H1 (cell line): ENCODE data around the gene CEP72. TPM values are rescaled to one million over a fixed set of nuclear protein-coding genes. Genes with fewer than 3 reads are reported as not detected.

Experiments
- CTCF ChIA-PET: fragments of 300-600 bp; sonication (Branson Sonifier 250); formaldehyde crosslinking; loops from one replicate; lab custom pipeline; 2021; ENCODE audit not compliant: partially characterized antibody; lab: Charles Lee
- POLR2A ChIA-PET: fragments of 300-600 bp; sonication (Branson Sonifier 250); formaldehyde crosslinking; loops from one replicate; lab custom pipeline; 2021; ENCODE audit warnings: inconsistent platforms; ENCODE audit not compliant: partially characterized antibody; lab: Charles Lee
- DNase-seq, 2 experiments: peaks; one replicate each; pipeline versions ENCODE4 v3.0.0 to v3.0.0-alpha.2; 2010 to 2022; ENCODE audit warnings: low spot score in 2 of 2, low read depth in 1 of 2, mixed read lengths in 1 of 2
- FAIRE-seq: peaks from 2 replicates; lab custom pipeline; 2011; peaks lifted over from hg19 to GRCh38; lab: Jason Lieb, UNC
- H2AFZ ChIP-seq: 2 replicates; pipeline ENCODE4 v1.8.1; 2012; ENCODE audit warnings: low read length, inconsistent platforms
- H2AK5ac ChIP-seq: 2 replicates; pipeline ENCODE4 v1.6.1; 2013; ENCODE audit warnings: low read depth, low read length
- H2BK120ac ChIP-seq: replicated peaks from 2 replicates; pipeline ENCODE3; 2013; ENCODE audit warnings: low read depth, low read length, inconsistent platforms
- H2BK12ac ChIP-seq: 2 replicates; pipeline ENCODE4 v1.6.1; 2013; ENCODE audit warnings: low read depth, low read length
- H2BK15ac ChIP-seq: 2 replicates; pipeline ENCODE4 v1.6.1; 2013; ENCODE audit warnings: low read length
- H2BK20ac ChIP-seq: 2 replicates; pipeline ENCODE4 v1.6.1; 2013; ENCODE audit warnings: low read length
- H2BK5ac ChIP-seq: 2 replicates; pipeline ENCODE4 v1.6.1; 2013; ENCODE audit warnings: low read depth, low read length
- H3K14ac ChIP-seq: 2 replicates; pipeline ENCODE4 v1.6.1; 2013; ENCODE audit warnings: inconsistent platforms; ENCODE audit not compliant: insufficient read length
- H3K18ac ChIP-seq: 2 replicates; pipeline ENCODE4 v1.6.1; 2013; ENCODE audit warnings: low read length; ENCODE audit errors: extremely low read depth
- H3K23ac ChIP-seq: 2 replicates; pipeline ENCODE4 v1.6.1; 2013; ENCODE audit warnings: inconsistent platforms; ENCODE audit not compliant: insufficient read length
- H3K23me2 ChIP-seq: 2 replicates; pipeline ENCODE4 v1.6.1; 2013; ENCODE audit warnings: low read depth, low read length
- H3K27ac ChIP-seq: 2 replicates; pipeline ENCODE4 v1.6.1; 2011; ENCODE audit warnings: low read depth, low read length, inconsistent platforms
- H3K27me3 ChIP-seq, 4 experiments: replicated peaks in 1 of 4; 1 replicate in 1 of 4; 2 replicates in 3 of 4; pipeline versions ENCODE4 v1.6.1 to v1.8.1; 2011 to 2013; ENCODE audit warnings: low read length in 3 of 4, mild to moderate bottlenecking in 3 of 4, inconsistent platforms in 2 of 4, mixed read lengths in 2 of 4, moderate library complexity in 1 of 4; ENCODE audit not compliant: control insufficient read depth in 3 of 4, insufficient read depth in 3 of 4; ENCODE audit errors: extremely low read depth in 1 of 4
- H3K36me3 ChIP-seq, 4 experiments: 2 replicates each; pipeline versions ENCODE4 v1.6.1 to v1.8.1; 2011 to 2013; ENCODE audit warnings: mild to moderate bottlenecking in 4 of 4, low read length in 3 of 4, moderate library complexity in 2 of 4, control low read depth in 1 of 4, inconsistent platforms in 1 of 4; ENCODE audit not compliant: insufficient read depth in 4 of 4, control insufficient read depth in 2 of 4
- H3K4ac ChIP-seq: replicated peaks from 2 replicates; pipeline ENCODE3; 2013; ENCODE audit warnings: low read length, low read depth, mixed read lengths, inconsistent platforms; ENCODE audit not compliant: insufficient read length
- H3K4me1 ChIP-seq, 4 experiments: replicated peaks in 1 of 4; 1 replicate in 1 of 4; 2 replicates in 3 of 4; pipeline versions ENCODE4 v1.6.1 to v1.8.1; 2011 to 2013; ENCODE audit warnings: low read length in 3 of 4, inconsistent platforms in 2 of 4, mixed read lengths in 1 of 4; ENCODE audit not compliant: insufficient read depth in 4 of 4, control insufficient read depth in 3 of 4
- H3K4me2 ChIP-seq, 2 experiments: 2 replicates each; pipeline versions ENCODE4 v1.6.1 to v1.8.1; 2011 to 2013; ENCODE audit warnings: low read depth in 2 of 2, low read length in 2 of 2, control low read depth in 1 of 2, inconsistent platforms in 1 of 2, mild to moderate bottlenecking in 1 of 2; ENCODE audit not compliant: insufficient read depth in 1 of 2
- H3K4me3 ChIP-seq, 4 experiments: fragments of 200-600, 300-600 bp in 1 of 4; sonication (generic), shearing (Covaris generic), sonication (Bioruptor Twin) in 1 of 4; 2 replicates each; pipeline versions ENCODE4 v1.5.1 to v1.8.1; 2011 to 2016; ENCODE audit warnings: low read length in 4 of 4, low read depth in 3 of 4, control low read depth in 2 of 4, inconsistent platforms in 2 of 4, mild to moderate bottlenecking in 2 of 4, mixed read lengths in 1 of 4, moderate library complexity in 1 of 4; ENCODE audit not compliant: insufficient read depth in 2 of 4; ENCODE audit errors: extremely low read depth in 1 of 4
- H3K56ac ChIP-seq: replicated peaks from 2 replicates; pipeline ENCODE3; 2013; ENCODE audit warnings: low read depth, mild to moderate bottlenecking, mixed read lengths, low read length, inconsistent platforms; ENCODE audit not compliant: insufficient read length
- H3K79me1 ChIP-seq: 2 replicates; pipeline ENCODE4 v1.6.1; 2013; ENCODE audit warnings: low read depth, low read length, control low read depth
- H3K79me2 ChIP-seq, 2 experiments: 2 replicates each; pipeline versions ENCODE4 v1.6.1 to v1.8.1; 2012 to 2013; ENCODE audit warnings: low read length in 2 of 2, mild to moderate bottlenecking in 2 of 2, inconsistent platforms in 1 of 2; ENCODE audit not compliant: insufficient read depth in 2 of 2, control insufficient read depth in 1 of 2
- H3K9ac ChIP-seq, 4 experiments: replicated peaks in 1 of 4; 1 replicate in 1 of 4; 2 replicates in 3 of 4; pipeline versions ENCODE4 v1.6.1 to v1.8.1; 2011 to 2013; ENCODE audit warnings: low read depth in 3 of 4, low read length in 3 of 4, control low read depth in 2 of 4, mild to moderate bottlenecking in 2 of 4, moderate library complexity in 2 of 4, inconsistent platforms in 1 of 4; ENCODE audit errors: extremely low read depth in 1 of 4
- H3K9me3 ChIP-seq, 2 experiments: 2 replicates each; pipeline versions ENCODE4 v1.6.1 to v1.8.1; 2012 to 2013; ENCODE audit warnings: mild to moderate bottlenecking in 2 of 2, moderate library complexity in 2 of 2, control low read depth in 1 of 2, inconsistent platforms in 1 of 2, low read depth in 1 of 2, low read length in 1 of 2, mixed read lengths in 1 of 2; ENCODE audit not compliant: insufficient read depth in 2 of 2
- H4K20me1 ChIP-seq, 2 experiments: replicated peaks in 1 of 2; 2 replicates each; pipeline versions ENCODE3 to v1.8.1; 2011 to 2013; ENCODE audit warnings: inconsistent platforms in 2 of 2, low read length in 2 of 2, mild to moderate bottlenecking in 1 of 2; ENCODE audit not compliant: insufficient read depth in 2 of 2, control insufficient read depth in 1 of 2
- H4K5ac ChIP-seq: 2 replicates; pipeline ENCODE4 v1.6.1; 2013; ENCODE audit warnings: low read length, low read depth, mixed read lengths, inconsistent platforms; ENCODE audit not compliant: insufficient read length
- H4K8ac ChIP-seq: 2 replicates; pipeline ENCODE4 v1.8.0; 2013; ENCODE audit warnings: mild to moderate bottlenecking, moderate library complexity, low read length, inconsistent platforms; ENCODE audit not compliant: insufficient read depth; ENCODE audit errors: extremely low read depth
- H4K91ac ChIP-seq: replicated peaks from 2 replicates; pipeline ENCODE3; 2013; ENCODE audit warnings: low read length, mixed read lengths, inconsistent platforms; ENCODE audit not compliant: insufficient read length
- SP2 ChIP-seq: IDR thresholded peaks from 2 replicates; pipeline ENCODE4 v1.6.1; 2012; ENCODE audit warnings: mild to moderate bottlenecking, low read length, inconsistent platforms
- WGBS, 2 experiments: shearing (Covaris generic) in 1 of 2; methylation state at CpG; one replicate each; pipeline versions ENCODE4 v1.1.6 to v1.1.7; 2013 to 2015; ENCODE audit warnings: low lambda C conversion rate in 2 of 2, mixed read lengths in 2 of 2, inconsistent platforms in 1 of 2, low coverage in 1 of 2, missing lambda C conversion rate in 1 of 2; ENCODE audit not compliant: insufficient replicate concordance in 2 of 2, insufficient coverage in 1 of 2, insufficient read length in 1 of 2; ENCODE audit errors: extremely low coverage in 1 of 2, missing lambda C conversion rate in 1 of 2; 5-methylcytosine and 5-hydroxymethylcytosine counted together
- polyA plus RNA-seq, 7 experiments: library from polyadenylated mRNA; depleted of rRNA in 3 of 7; stranded (reverse) in 5 of 7; unstranded in 2 of 7; fragments of >200 nt in 5 of 7; fragments of 200-250 nt in 2 of 7; gene quantifications; 1 replicate in 5 of 7; 2 replicates in 1 of 7; 4 replicates in 1 of 7; pipeline versions ENCODE4 v1.2.1 to v1.2.3, GENCODE V29; 2011 to 2013; ENCODE audit warnings: missing spikeins in 2 of 7, mixed read lengths in 2 of 7
- total RNA-seq: library from RNA; stranded (reverse); fragmentation: NEBNext Ultra II Directional; extraction: Animal tissue kit (Norgen Biotek cat#: 25700); gene quantifications from 2 replicates; pipeline ENCODE4 v1.2.1, GENCODE V29; 2021

CEP72 gene
- total and polyA plus RNA-seq, 2 of the 8 experiments (the other 6 are each of a cell fraction or from before 2014, with no cell fraction given) = 13.1 to 19.6 TPM

DNA sequence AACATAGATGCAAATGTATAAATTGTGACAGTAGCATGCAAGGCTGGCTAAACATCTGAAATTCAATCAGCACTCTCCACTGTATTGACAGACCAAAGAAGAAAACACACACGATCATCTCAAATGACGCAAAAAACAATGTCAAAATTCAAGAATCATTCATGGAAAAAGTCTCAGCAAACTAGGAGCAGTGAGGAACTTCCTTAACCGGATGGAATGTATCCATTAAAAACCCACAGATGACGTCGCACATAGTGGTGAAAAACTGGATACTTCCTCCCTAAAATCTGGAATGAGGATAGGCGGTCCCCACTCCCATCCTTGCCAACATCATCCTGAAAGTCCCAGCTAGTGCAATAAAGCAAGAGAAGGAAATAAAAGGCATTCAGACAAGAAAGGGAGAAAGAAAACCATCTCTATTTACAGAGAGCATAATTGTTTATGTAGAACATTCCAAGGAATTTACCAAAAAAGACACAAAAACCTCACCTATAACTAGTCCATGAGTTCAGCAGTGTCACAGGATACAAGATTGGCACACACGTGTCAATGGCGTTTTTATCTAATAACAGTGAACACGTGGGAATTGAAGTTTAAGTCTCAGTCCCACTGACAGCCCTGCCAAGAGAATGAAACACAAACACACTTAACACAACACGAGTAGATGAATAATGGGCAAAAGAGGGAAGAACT, 14.1 kb upstream of the CEP72 start:
- Histone ChIP-seq H3K4ac (no peak overlapping the region), H2BK20ac (no peak overlapping the region), H2BK15ac (no peak overlapping the region), H3K18ac (no peak overlapping the region), H3K4me2 (no peak overlapping the region), H3K9ac (no peak overlapping the region), H3K36me3 (no peaks in the 10 kb centered on the region), H3K27me3 (peaks cover 0 to 4% (median 2%) of the 10 kb centered on the region in 4 experiments; a peak in 2 of 7 replicates), H3K9me3 (no peaks in the 10 kb centered on the region), H4K8ac (no peak overlapping the region), H4K91ac (no peak overlapping the region), H3K79me1 (no peaks in the 10 kb centered on the region), H2AFZ (no peak overlapping the region), H4K5ac (no peak overlapping the region), H2BK120ac (no peak overlapping the region), H2BK5ac (no peak overlapping the region), H4K20me1 (no peaks in the 10 kb centered on the region), H3K27ac (no peak overlapping the region), H3K23me2 (no peaks in the 10 kb centered on the region), H3K4me3 (no peak overlapping the region), H3K79me2 (no peaks in the 10 kb centered on the region), H3K56ac (no peak overlapping the region), H2AK5ac (no peak overlapping the region), H3K14ac (no peak overlapping the region), H3K4me1 (no peaks in the 10 kb centered on the region), H2BK12ac (no peak overlapping the region), H3K23ac (no peak overlapping the region)
- ChIA-PET CTCF (interaction anchor here (0.6 kb wide), 1 partner anchor 1120 kb away, joined by 3 read pairs; no protein-coding TSS in a partner anchor), POLR2A (no interaction called here)
- DNase-seq (no peak), FAIRE-seq (no peak)
- 78% methylated on average over 10 of the region's 10 CpGs; no CpG with 5 or more reads in 1 of the 2 experiments for WGBS, 2 experiments
- no peak for TF ChIP-seq SP2
